Activated T-cell treated with anti-CD3 and anti-CD28 coated beads, Interleukin-2, amount 50 U/mL, for 4 hours (primary cell): Measurements from ENCODE around the gene SLC43A2. TPM values are rescaled to one million over a fixed set of nuclear protein-coding genes. Genes with fewer than 3 reads are reported as not detected.
A peak's percentile ranks its signal among the peaks of the same experiment; 100 is the strongest.
"Not testable (repeated sequence)": the region's sequence is repeated elsewhere in the genome, so short reads cannot be mapped to it uniquely, and the experiment has no call there.

Experiments used
- ATAC-seq, 2 donors: fragments of 200-7000 bp; cut with Tn5 transposase; one replicate each; pipeline ENCODE4 v1.10.0; 2021
- DNase-seq: peaks from one replicate; pipeline ENCODE4 v3.0.0-alpha.2; 2020
- H3K27me3 Mint-ChIP-seq: one replicate; pipeline ENCODE4 v1.8.0; 2021; ENCODE audit warnings: low read depth, mixed read lengths
- H3K36me3 Mint-ChIP-seq: one replicate; pipeline ENCODE4 v1.8.0; 2022; ENCODE audit warnings: mixed read lengths; ENCODE audit not compliant: insufficient read depth
- H3K4me1 Mint-ChIP-seq: one replicate; pipeline ENCODE4 v1.8.0; 2021; ENCODE audit warnings: low read depth, mixed read lengths
- H3K4me3 Mint-ChIP-seq: one replicate; pipeline ENCODE4 v1.8.0; 2021; ENCODE audit warnings: mild to moderate bottlenecking, moderate library complexity, mixed read lengths
- H3K9me3 Mint-ChIP-seq: one replicate; pipeline ENCODE4 v1.8.0; 2021; ENCODE audit warnings: mixed read lengths
- total RNA-seq, 3 donors: library from RNA; stranded (reverse); gene quantifications; one replicate each; pipeline ENCODE4 v1.2.1, GENCODE V29; 2021

SLC43A2 gene
- total RNA-seq = 1 to 10 TPM; 4.1 to 9.4 (median 5.0) TPM

DNA sequence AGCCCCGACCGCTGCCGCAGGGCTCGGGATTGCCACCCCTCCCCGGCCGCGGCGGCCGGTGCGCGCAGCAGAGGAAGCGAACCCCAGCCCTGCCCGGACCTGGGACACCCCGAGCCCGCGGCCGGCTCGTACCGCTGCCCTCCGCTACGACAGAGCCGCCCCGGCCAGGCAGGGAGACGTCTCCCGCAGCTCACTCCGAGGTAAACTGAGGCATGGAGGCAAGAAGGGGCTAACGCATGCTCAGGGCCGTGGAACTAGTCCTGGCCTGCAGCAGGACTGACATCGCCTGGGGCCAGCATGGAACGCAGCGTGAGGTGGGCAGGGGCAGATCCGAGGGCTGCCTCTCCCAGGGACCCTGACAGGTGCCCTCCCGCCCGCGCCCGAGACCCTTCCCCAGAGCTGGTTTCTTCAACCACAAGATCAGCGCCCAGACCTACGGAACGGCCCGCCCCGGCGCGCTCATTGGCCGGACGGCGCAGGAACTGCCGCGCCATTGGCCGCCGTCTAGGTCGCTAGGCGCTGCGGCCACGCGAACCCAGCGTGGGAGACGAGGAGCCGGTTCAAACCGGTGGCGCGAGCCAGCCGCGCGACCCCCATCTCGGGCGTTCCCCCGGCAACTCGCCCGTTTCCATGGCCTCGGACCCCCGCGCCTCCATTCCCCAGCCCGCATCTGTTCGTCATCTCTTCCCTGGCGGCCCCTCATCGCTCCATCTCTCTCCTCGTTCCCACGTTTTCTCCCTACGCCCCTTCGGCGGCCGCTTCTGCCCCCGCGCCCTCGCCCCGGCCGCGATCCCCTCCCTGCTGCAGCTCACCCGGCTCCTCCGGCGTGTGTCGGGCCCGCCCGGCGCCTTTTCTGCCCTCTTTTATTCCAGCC, at the start of gene SLC43A2:
SLC43A2 (minus strand) TSS at position 853 of the 874 bp plus-strand sequence. CDS start 960 bp downstream, outside the sequence.
- H3K36me3 Mint-ChIP-seq = no peaks in the 10 kb centered on the region
- H3K4me3 Mint-ChIP-seq = peak within 1 kb of the TSS; percentile 85
- H3K27me3 Mint-ChIP-seq = peaks cover 4% of the 10 kb centered on the region
- peak; percentile 64 for DNase-seq
- no peaks in the 10 kb centered on the region for H3K9me3 Mint-ChIP-seq
- peaks cover 19% of the 10 kb centered on the region for H3K4me1 Mint-ChIP-seq
- ATAC-seq = peak; percentile 86

DNA sequence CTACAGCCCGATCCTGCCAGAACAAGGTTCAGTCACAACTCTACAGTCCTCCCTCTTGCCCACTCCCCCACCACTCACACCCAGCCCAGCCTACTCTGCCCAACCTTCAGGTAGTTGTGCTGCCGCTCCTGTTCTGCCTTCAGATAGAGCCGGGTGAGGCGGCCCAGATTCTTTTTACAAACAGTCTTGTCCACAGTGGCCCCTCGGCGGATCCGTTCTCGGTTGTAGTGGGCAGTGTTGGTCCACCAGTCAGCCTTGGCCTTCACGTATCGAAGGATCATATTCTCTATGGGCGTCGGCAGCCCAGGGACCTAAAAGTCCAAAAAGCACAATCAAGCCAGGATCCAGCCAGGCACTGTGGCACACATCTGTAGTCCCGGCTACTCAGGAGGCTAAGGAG, 47.8 kb upstream of the SLC43A2 start:
- Mint-ChIP-seq H3K27me3 (no peaks in the 10 kb centered on the region), H3K4me1 (peaks cover 11% of the 10 kb centered on the region), H3K36me3 (peaks cover 72% of the 10 kb centered on the region), H3K9me3 (no peaks in the 10 kb centered on the region), H3K4me3 (no peak overlapping the region)
- DNase-seq (no peak), ATAC-seq (no peak)

DNA sequence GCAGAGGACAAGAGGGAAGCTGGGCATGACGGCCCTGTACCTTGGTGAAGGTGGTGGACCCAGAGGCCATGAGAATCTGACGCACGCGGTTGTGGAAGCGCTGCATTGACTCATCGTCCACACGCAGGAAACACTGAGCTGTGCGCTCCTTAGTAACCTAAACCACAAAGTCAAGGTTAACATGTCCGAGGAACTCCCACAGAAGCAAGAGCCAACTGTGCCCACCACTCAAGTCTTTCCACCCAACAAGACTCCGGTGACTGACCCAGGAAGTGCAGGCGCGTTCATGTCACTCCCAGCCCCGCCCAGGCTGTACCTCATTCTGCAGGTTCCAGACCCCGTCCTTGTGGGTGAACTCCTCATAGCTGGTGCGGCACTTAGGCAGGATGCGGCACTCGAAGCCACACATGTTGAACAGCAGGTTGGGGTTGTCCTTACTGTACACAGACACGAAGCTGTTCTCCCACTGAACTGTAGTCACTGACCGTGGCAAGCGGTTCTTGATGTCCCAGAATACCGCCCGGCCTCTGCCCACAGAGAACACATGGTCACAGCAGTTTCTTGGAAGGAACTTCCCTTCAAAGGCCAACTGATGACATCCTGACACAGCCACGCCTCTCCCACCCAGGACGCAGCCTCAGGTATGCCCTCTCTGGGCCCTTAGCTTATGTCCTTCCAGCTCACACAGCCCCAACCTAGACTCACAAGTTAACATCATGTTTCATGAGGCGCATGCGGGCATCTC, 44.6 kb upstream of the SLC43A2 start:
- Mint-ChIP-seq H3K27me3 (no peaks in the 10 kb centered on the region), H3K9me3 (no peaks in the 10 kb centered on the region), H3K36me3 (peaks cover 63% of the 10 kb centered on the region), H3K4me1 (peaks cover 16% of the 10 kb centered on the region), H3K4me3 (no peak overlapping the region)
- ATAC-seq (peak; percentile 29 to 40), DNase-seq (no peak)

DNA sequence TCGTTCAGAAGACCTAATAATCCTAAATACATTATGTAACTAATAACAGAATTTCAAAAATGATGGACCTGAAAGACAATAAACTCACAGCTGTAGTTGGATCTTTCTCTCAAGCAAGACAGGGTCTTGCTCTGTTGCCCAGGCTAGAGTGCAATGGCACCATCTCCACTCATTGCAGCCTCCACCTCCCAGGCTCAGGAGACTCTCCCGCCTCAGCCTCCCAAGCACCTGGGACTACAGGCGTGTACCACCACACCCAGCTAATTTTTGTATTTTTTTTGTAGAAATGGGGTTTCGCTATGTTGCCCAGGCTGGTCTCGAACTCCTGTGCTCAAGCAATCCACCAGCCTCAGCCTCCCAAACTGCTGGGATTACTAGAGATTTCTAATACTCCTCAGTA, 35.3 kb upstream of the SLC43A2 start:
- H3K36me3 Mint-ChIP-seq = peaks cover 47% of the 10 kb centered on the region
- H3K27me3 Mint-ChIP-seq, DNase-seq, H3K9me3 Mint-ChIP-seq, H3K4me3 Mint-ChIP-seq, ATAC-seq, H3K4me1 Mint-ChIP-seq: not testable (repeated sequence)

DNA sequence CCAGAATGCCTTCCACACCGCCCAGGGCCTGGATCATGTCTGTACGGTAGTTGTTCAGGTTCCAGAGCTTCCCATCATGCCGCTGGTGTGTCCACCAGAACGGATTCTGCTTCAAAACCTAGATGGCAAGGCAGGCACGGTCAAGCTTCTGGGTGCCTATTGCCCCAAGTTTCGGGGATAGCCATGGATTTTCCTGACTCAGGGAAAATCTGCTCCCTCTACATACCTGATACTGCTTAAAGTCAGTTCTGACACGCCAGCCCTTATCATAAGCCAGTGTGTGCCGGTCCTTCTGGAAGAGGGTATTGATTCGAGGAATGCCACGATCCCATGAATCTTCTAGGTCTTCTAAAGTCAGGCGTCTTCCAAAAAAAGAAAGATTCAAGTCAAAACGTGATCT, 32.4 kb upstream of the SLC43A2 start:
- Mint-ChIP-seq H3K27me3 (no peaks in the 10 kb centered on the region), H3K4me3 (no peak overlapping the region), H3K9me3 (no peaks in the 10 kb centered on the region), H3K36me3 (peaks cover 49% of the 10 kb centered on the region), H3K4me1 (no peaks in the 10 kb centered on the region)
- ATAC-seq (no peak), DNase-seq (no peak)

DNA sequence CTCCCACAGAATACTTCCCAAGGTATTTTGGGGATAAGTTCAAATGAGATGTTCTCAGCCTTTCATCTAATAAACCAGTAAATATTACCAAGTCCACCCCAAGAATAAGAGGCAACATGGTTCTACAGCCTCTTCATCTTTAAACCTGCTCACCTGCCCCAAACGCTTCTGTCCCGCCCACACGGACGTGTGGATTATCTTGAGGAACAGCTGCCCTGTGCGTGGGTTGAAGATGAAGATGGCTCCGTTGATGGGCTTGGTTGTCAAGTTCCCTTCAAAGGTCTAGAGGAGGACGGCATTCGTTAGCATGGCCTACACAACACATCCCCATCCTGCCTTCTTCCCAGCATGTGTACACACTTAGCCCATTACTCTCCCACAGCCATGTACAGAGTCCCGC, 29.5 kb upstream of the SLC43A2 start:
- Mint-ChIP-seq H3K4me1 (no peaks in the 10 kb centered on the region), H3K4me3 (no peak overlapping the region), H3K27me3 (no peaks in the 10 kb centered on the region), H3K9me3 (no peaks in the 10 kb centered on the region), H3K36me3 (peaks cover 65% of the 10 kb centered on the region)
- DNase-seq (no peak), ATAC-seq (no peak)

DNA sequence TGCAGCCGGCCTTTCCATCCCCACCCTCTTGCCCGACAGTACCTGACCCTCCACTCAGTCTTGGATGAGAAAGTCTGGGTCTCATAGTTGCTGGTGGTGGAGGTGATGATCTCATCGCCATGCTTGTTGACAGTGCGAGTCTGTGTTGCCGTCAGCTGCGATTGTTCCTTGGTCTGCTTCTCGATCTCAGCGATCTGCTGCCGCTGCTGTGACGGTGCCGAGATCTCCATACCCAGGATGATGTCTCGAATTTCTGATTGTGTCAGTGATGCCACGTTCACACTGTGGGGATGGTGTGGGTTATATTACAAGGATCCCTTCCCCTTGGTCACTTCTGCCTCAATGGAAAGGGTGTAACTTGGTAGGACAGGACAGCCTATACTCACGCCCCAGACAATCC, 25.1 kb upstream of the SLC43A2 start:
- peaks cover 48% of the 10 kb centered on the region for H3K36me3 Mint-ChIP-seq
- H3K9me3 Mint-ChIP-seq = no peaks in the 10 kb centered on the region
- no peaks in the 10 kb centered on the region for H3K27me3 Mint-ChIP-seq
- no peak overlapping the region for H3K4me3 Mint-ChIP-seq
- ATAC-seq (no peak), DNase-seq (no peak)
- peaks cover 3% of the 10 kb centered on the region for H3K4me1 Mint-ChIP-seq

DNA sequence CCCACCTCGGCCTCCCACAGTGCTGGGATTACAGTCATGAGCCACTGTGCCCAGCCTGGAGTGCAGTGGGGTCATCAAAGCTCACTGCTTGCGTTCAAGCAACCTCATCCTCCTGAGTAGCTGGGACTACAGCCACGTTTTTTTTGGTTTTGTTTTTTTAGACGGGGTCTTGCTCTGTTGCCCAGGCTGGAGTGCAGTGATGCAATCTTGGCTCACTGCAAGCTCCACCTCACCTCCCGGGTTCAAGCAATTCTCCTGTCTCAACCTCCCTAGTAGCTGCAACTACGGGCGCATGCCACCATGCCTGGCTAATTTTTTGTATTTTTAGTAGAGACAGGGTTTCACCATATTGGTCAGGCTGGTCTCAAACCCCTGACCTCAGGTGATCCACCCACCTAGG, 24.2 kb upstream of the SLC43A2 start:
- H3K4me1 Mint-ChIP-seq, H3K27me3 Mint-ChIP-seq, H3K9me3 Mint-ChIP-seq, H3K4me3 Mint-ChIP-seq, ATAC-seq, DNase-seq: not testable (repeated sequence)
- H3K36me3 Mint-ChIP-seq = peaks cover 41% of the 10 kb centered on the region

DNA sequence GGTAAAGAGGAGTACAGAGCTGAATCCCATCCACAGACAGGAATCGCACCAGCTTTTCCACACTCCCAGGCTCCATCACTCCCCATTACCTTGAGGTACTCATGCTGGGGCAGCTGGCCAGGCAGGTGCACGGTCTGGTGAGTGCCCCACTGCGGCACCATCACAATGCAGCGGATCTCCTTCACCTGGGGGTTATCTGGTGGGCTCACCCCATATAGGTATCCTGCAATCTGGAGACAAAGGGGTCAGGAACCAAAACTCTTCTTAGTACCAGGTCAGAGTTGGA, 22.9 kb upstream of the SLC43A2 start:
- Mint-ChIP-seq H3K36me3 (peaks cover 33% of the 10 kb centered on the region), H3K4me3 (no peak overlapping the region), H3K9me3 (no peaks in the 10 kb centered on the region), H3K4me1 (peaks cover 7% of the 10 kb centered on the region), H3K27me3 (no peaks in the 10 kb centered on the region)
- ATAC-seq (no peak), DNase-seq (no peak)

DNA sequence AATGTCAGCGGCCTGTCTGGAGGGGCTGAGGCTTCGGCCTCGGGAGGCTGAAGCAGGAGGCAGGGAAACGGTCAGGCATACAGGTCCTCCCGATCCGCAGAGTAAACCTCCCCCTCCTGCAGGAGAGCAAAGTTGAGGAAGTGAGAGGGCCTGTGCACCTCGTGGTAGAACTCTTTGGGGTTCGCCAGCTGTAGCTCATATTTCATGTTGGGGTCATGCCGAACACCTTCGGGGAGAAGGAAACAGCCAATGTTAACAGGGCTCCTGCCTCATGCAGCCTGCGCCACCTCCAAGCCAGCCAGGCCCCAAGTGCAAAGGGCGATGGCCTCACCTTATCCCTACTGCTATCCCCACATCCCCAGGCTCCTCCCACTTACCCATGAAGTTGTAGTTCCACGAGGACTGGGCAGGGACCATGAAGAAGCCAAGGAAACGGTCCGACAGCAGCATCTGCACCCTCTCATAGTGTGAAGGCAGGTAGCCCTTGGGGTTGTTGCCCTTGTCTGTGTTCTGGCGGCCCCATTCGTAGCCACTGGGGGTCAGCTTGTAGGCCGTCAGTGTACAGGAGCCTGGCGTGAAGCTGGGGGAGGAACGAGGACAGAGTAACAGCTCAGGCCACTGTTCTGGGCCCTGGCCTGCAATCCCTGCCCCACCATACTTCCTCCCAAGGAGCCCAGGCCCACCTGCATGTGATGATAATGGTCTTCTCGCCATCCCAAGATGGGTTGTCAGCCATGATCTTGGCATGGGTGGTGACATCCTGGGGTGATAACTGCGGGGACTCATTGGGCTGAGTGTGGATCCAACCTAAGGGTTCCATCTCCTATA, 22.3 kb upstream of the SLC43A2 start:
- Mint-ChIP-seq H3K27me3 (no peaks in the 10 kb centered on the region), H3K4me3 (no peak overlapping the region)

DNA sequence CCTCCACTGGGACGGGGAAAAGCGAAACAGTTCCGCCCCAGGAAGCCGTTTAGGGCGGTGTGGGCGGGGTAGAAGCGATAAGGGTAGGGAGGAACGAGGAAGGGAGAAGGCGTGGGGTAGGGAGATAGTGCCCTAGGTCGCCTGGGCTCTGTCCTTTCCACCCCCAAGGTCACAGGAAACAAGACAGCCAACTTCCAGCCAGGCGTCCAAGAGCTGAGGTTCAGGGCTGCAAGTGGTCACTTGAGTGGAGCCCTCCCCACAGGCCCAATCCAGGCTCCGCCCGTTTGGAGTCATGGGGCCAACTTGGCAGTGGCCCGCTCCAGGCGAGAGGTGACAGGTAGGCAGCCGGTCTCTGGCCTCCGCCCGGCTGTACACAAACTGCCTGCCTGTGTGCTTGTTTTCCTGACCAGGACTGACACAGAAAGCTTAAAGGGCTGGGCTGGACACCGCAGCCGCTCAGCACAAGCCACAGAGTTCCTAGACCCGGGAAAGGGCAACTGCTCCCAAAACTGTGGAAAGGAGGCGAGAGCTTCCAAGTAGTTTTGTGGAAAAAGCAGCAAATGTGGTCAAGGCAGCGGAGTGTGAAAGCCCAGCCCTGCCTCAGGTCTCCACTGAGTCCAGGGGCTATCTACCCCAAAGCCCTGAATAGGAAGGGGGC, 21.3 kb upstream of the SLC43A2 start, which contains the start of gene RILP:
RILP (minus strand) TSS at position 23 of the 658 bp plus-strand sequence. CDS start 62 bp downstream, outside the sequence.
- peaks cover 27% of the 10 kb centered on the region for H3K36me3 Mint-ChIP-seq
- no peaks in the 10 kb centered on the region for H3K9me3 Mint-ChIP-seq
- no peaks in the 10 kb centered on the region for H3K27me3 Mint-ChIP-seq
- ATAC-seq = peak; percentile 2 to 5
- H3K4me3 Mint-ChIP-seq = peak within 1 kb of the TSS; percentile 62
- DNase-seq = no peak
- H3K4me1 Mint-ChIP-seq = peaks cover 12% of the 10 kb centered on the region

More for the DNA sequence above, 22.3 kb upstream of the SLC43A2 start:
- Mint-ChIP-seq H3K9me3 (no peaks in the 10 kb centered on the region), H3K36me3 (peaks cover 29% of the 10 kb centered on the region), H3K4me1 (peaks cover 8% of the 10 kb centered on the region)
- DNase-seq (no peak), ATAC-seq (no peak)

DNA sequence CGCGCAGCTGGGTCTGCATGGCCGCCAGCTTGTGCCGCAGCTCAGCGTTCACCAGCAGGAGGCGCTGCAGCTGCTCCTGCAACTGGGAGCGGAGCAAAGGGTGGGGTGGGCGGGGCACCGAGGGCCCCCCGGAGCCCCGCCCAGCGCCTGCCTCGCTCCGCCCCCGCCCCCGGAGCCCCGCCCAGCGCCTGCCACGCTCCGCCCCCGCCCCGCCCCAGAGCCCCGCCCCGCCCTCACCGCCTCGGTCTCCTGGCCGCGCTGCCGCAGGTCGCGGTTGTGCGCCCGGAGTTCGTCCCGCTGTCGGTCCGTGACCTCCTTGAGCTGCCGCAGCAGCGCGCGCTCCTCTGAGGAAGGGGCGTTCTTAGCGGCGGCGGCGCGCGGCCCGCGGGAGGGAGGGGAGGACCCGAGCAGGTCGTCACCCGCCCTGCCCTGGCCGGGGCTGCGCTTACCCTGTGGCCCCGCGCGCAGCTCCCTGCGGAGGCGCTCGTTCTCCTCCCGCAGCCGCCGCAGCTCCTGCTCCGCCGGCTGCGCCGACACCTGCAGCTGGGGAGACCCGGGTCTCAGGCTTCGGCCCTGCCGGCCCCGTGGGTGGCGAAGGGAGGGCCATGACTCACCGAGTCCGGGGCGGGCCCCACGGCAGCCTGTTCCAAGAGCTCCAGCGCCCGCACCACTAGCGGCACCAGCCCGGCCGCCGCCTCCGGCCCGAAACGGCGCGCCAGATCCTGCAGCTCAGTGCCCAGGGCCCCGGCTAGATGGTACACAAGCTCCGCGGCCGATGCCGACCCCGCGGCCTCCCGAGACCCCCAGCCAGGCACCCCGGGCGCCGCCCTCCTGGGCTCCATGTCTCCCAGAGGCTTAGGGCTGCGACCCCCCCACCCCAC, 20.6 kb upstream of the SLC43A2 start:
- no peaks in the 10 kb centered on the region for H3K27me3 Mint-ChIP-seq
- ATAC-seq (peak; percentile 78 to 81), DNase-seq (peak; percentile 93)
- peaks cover 23% of the 10 kb centered on the region for H3K36me3 Mint-ChIP-seq
- peak overlapping the region; percentile 40 for H3K4me3 Mint-ChIP-seq
- H3K4me1 Mint-ChIP-seq = peaks cover 20% of the 10 kb centered on the region
- no peaks in the 10 kb centered on the region for H3K9me3 Mint-ChIP-seq
